MM.1S (cell line): ENCODE results near the gene DUSP15.

Source experiments
- DNase-seq: peaks from one replicate; pipeline ENCODE4 v3.0.0-alpha.2; 2015
- H2AFZ ChIP-seq: fragments of 300-600 bp; sonication (generic); 2 replicates; pipeline ENCODE4 v1.6.0; 2016; ENCODE audit warnings: antibody characterized with exemption, low read length
- H3F3A ChIP-seq: fragments of 300-600 bp; sonication (generic); 2 replicates; pipeline ENCODE4 v1.6.1; 2016; ENCODE audit warnings: mild to moderate bottlenecking, antibody characterized with exemption, low read length, moderate library complexity, mixed read lengths; ENCODE audit not compliant: insufficient read depth
- H3K27ac ChIP-seq: fragments of 300-600 bp; sonication (generic); 2 replicates; pipeline ENCODE4 v1.5.1; 2016; ENCODE audit warnings: mild to moderate bottlenecking, low read length
- H3K27me3 ChIP-seq: fragments of 300-600 bp; sonication (generic); replicated peaks from 2 replicates; pipeline ENCODE4 v1.6.0; 2016; ENCODE audit warnings: low read length; ENCODE audit not compliant: insufficient read depth
- H3K36me3 ChIP-seq: fragments of 300-600 bp; sonication (generic); replicated peaks from 2 replicates; pipeline ENCODE4 v1.6.1; 2016; ENCODE audit warnings: mild to moderate bottlenecking, low read length, mixed read lengths; ENCODE audit not compliant: insufficient read depth
- H3K4me1 ChIP-seq: fragments of 300-600 bp; sonication (generic); 2 replicates; pipeline ENCODE4 v1.6.1; 2016; ENCODE audit warnings: low read length, mixed read lengths
- H3K4me2 ChIP-seq: fragments of 300-600 bp; sonication (generic); 2 replicates; pipeline ENCODE4 v1.6.0; 2016; ENCODE audit warnings: low read depth, low read length
- H3K4me3 ChIP-seq: fragments of 300-600 bp; sonication (generic); 2 replicates; pipeline ENCODE4 v1.5.1; 2016; ENCODE audit warnings: low read length, mixed read lengths
- H3K79me2 ChIP-seq: fragments of 300-600 bp; sonication (generic); 2 replicates; pipeline ENCODE4 v1.6.1; 2016; ENCODE audit warnings: mixed run types, low read length, mixed read lengths
- H3K9ac ChIP-seq: fragments of 300-600 bp; sonication (generic); 2 replicates; pipeline ENCODE4 v1.6.1; 2016; ENCODE audit warnings: low read length, mixed read lengths
- H3K9me2 ChIP-seq: fragments of 300-600 bp; sonication (generic); replicated peaks from 2 replicates; pipeline ENCODE4 v1.6.1; 2016; ENCODE audit warnings: mild to moderate bottlenecking, low read length, mixed read lengths; ENCODE audit not compliant: insufficient read depth
- H3K9me3 ChIP-seq: fragments of 300-600 bp; sonication (generic); replicated peaks from 2 replicates; pipeline ENCODE4 v1.6.1; 2016; ENCODE audit warnings: mild to moderate bottlenecking, low read length, mixed read lengths; ENCODE audit not compliant: insufficient read depth
- H4K20me1 ChIP-seq: fragments of 300-600 bp; sonication (generic); 2 replicates; pipeline ENCODE4 v1.6.1; 2016; ENCODE audit warnings: mild to moderate bottlenecking, low read length, moderate library complexity, mixed read lengths; ENCODE audit not compliant: insufficient read depth
- EZH2 ChIP-seq: fragments of 300-600 bp; sonication (generic); optimal IDR thresholded peaks from 2 replicates; pipeline ENCODE3; 2017; ENCODE audit warnings: low read depth, mild to moderate bottlenecking, antibody characterized with exemption, low read length, mixed read lengths
- EZH2phosphoT487 ChIP-seq: fragments of 300-600 bp; sonication (generic); IDR thresholded peaks from 2 replicates; pipeline ENCODE4 v1.6.1; 2018; ENCODE audit warnings: antibody characterized with exemption, low read length
- TF ChIP-seq, protein P1 (sequence below): fragments of 300-600 bp; sonication (generic); IDR thresholded peaks from 2 replicates; pipeline ENCODE4 v1.5.1; 2016; ENCODE audit warnings: antibody characterized with exemption, low read length, mixed read lengths

Gene DUSP15

DNA sequence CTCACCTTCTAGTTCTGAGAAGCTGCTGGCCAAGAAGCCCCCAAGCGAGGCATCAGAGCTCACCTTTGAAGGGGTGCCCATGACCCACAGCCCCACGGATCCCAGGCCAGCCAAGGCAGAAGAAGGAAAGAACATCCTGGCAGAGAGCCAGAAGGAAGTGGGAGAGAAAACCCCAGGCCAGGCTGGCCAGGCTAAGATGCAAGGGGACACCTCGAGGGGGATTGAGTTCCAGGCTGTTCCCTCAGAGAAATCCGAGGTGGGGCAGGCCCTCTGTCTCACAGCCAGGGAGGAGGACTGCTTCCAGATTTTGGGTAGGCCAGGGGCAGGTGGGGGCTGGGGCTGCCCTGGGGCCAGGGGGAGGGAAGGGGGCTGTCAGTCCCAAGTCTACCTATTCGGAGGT is 48.9 kb downstream of the DUSP15 start:
- Histone ChIP-seq H3K4me1 (peaks cover 17% of the 10 kb centered on the region), H3K4me2 (no peak overlapping the region), H3K79me2 (no peaks in the 10 kb centered on the region), H4K20me1 (no peaks in the 10 kb centered on the region), H3K9me2 (no peaks in the 10 kb centered on the region), H3K27ac (no peak overlapping the region), H2AFZ (no peak overlapping the region), H3K9me3 (no peaks in the 10 kb centered on the region), H3K9ac (no peak overlapping the region), H3K27me3 (no peaks in the 10 kb centered on the region; the same call in 1 of the 2 replicates), H3K4me3 (no peak overlapping the region), H3F3A (no peaks in the 10 kb centered on the region), H3K36me3 (no peaks in the 10 kb centered on the region)
- no peak for TF ChIP-seq EZH2phosphoT487
- no peak for DNase-seq

DNA sequence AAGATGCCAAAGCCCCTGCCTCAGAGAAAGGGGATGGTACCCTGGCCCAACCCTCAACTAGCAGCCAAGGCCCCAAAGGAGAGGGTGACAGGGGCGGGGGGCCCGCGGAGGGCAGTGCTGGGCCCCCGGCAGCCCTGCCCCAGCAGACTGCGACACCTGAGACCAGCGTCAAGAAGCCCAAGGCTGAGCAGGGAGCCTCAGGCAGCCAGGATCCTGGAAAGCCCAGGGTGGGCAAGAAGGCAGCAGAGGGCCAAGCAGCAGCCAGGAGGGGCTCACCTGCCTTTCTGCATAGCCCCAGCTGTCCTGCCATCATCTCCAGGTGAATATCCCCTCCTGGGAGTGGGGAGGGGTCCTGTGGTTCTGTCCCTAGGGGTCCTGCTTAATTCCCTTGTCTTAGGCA is 50.1 kb downstream of the DUSP15 start:
- TF ChIP-seq, protein P1, sequence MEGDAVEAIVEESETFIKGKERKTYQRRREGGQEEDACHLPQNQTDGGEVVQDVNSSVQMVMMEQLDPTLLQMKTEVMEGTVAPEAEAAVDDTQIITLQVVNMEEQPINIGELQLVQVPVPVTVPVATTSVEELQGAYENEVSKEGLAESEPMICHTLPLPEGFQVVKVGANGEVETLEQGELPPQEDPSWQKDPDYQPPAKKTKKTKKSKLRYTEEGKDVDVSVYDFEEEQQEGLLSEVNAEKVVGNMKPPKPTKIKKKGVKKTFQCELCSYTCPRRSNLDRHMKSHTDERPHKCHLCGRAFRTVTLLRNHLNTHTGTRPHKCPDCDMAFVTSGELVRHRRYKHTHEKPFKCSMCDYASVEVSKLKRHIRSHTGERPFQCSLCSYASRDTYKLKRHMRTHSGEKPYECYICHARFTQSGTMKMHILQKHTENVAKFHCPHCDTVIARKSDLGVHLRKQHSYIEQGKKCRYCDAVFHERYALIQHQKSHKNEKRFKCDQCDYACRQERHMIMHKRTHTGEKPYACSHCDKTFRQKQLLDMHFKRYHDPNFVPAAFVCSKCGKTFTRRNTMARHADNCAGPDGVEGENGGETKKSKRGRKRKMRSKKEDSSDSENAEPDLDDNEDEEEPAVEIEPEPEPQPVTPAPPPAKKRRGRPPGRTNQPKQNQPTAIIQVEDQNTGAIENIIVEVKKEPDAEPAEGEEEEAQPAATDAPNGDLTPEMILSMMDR, result no peak
- TF ChIP-seq EZH2 (no peak), EZH2phosphoT487 (no peak)
- Histone ChIP-seq H3K79me2 (no peaks in the 10 kb centered on the region), H3K4me3 (no peak overlapping the region), H3K9me3 (no peaks in the 10 kb centered on the region), H3F3A (no peaks in the 10 kb centered on the region), H3K27ac (no peak overlapping the region), H3K9ac (no peak overlapping the region), H3K27me3 (no peaks in the 10 kb centered on the region; the same call in 1 of the 2 replicates), H4K20me1 (no peaks in the 10 kb centered on the region), H3K4me1 (peaks cover 17% of the 10 kb centered on the region), H3K9me2 (no peaks in the 10 kb centered on the region), H2AFZ (no peak overlapping the region), H3K36me3 (no peaks in the 10 kb centered on the region), H3K4me2 (no peak overlapping the region)
- DNase-seq, result no peak

DNA sequence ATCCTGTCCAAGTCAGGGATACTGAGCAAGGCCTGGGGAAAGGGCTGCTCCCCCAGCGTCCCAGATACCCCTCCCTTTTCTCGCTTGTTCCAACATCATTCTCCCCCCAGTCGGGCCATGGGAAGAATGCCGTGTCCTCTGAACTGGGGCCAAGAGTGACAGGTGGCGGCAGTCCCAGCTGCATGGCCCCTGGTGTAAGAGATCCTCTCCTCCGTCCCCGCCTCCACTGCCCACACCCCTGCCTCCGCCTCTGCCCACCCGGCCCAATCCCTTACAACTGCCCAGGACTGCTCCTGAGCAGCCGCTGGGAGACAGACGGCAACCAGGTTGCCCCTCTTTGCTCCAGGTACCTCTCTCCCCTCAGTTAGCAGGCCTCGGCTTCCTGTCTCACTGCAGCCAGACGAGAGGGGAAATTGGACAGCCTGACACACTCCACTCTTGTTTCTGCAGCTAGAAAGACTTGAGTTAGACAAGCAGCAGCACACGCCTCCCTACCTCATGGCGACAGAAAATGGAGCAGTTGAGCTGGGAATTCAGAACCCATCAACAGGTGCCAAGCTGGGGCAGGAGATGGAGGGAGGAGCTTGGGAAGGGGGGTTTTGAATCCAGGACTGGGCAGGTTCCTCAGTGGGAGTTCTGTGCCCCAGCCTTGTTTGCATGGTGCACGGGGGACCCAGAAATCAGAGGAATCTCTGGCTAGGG is 51.1 kb downstream of the DUSP15 start, which contains the start of gene MYLK2:
Gene MYLK2 (plus strand): TSS at position 274 of the 702 bp plus-strand sequence. CDS start 225 bp downstream, at position 499.
- no peak for DNase-seq
- Histone ChIP-seq H3K4me1 (peaks cover 14% of the 10 kb centered on the region), H3K4me3 (no peak within 1 kb of the TSS)

DNA sequence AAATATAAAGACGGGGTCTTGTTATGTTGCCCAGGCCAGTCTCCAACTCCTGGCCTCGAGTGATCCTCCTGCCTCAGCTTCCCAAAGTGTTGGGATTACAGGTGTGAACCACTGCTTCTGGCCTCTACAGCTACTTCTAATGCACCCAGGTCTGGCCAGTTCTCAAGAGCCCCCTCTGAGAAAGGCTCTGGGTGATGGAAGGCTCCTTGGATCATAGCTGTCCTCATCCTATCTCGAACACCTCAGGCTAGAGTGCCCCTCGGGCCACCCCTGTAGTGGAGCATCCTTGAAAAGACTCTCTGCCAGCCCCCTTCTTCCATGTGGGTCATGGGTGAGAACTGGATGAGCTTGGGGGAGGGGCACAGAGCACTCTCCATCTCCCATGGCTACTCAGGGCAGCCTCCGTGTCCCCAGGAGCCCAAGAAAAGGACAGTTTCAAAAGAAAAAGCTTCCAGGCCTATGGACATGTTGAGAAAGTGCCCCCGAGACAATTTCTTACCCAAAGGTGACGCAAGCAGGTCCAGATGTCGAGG is 51.9 kb downstream of the DUSP15 start:
- Histone ChIP-seq H3K9me2 (no peaks in the 10 kb centered on the region), H3K9ac (no peak overlapping the region), H3K36me3 (no peaks in the 10 kb centered on the region), H2AFZ (no peak overlapping the region), H3K4me2 (no peak overlapping the region), H3K27me3 (no peaks in the 10 kb centered on the region; the same call in 1 of the 2 replicates), H3F3A (no peaks in the 10 kb centered on the region), H3K9me3 (no peaks in the 10 kb centered on the region), H3K79me2 (no peaks in the 10 kb centered on the region), H3K27ac (no peak overlapping the region), H3K4me3 (no peak overlapping the region), H4K20me1 (no peaks in the 10 kb centered on the region), H3K4me1 (peaks cover 6% of the 10 kb centered on the region)
- DNase-seq, result no peak
- TF ChIP-seq EZH2 (no peak), EZH2phosphoT487 (no peak)
- TF ChIP-seq, protein P1, result no peak

More for the DNA sequence above, 51.1 kb downstream of the DUSP15 start, which contains the start of gene MYLK2:
- H3K4me2 ChIP-seq, result no peak within 1 kb of the TSS
- no peaks in the 10 kb centered on the region; the same call in 1 of the 2 replicates for H3K27me3 ChIP-seq
- no peak within 1 kb of the TSS for H3K9ac ChIP-seq
- no peaks in the 10 kb centered on the region for H3K79me2 ChIP-seq
- H3K9me3 ChIP-seq, result no peaks in the 10 kb centered on the region
- H3K27ac ChIP-seq, result no peak within 1 kb of the TSS
- H3K9me2 ChIP-seq, result no peaks in the 10 kb centered on the region
- no peaks in the 10 kb centered on the region for H3F3A ChIP-seq
- no peak for TF ChIP-seq EZH2phosphoT487
- H4K20me1 ChIP-seq, result no peaks in the 10 kb centered on the region
- no peak within 1 kb of the TSS for H2AFZ ChIP-seq
- H3K36me3 ChIP-seq, result no peaks in the 10 kb centered on the region
